ENCODE results near the gene RFTN1. TPM values are rescaled to one million over a fixed set of nuclear protein-coding genes. Genes with fewer than 3 reads are reported as not detected.

The RFTN1 gene
- total and polyA plus RNA-seq, 9 of the 15 experiments (the other 6 are each of a cell fraction or from before 2014, with no cell fraction given) = 0.08 to 0.51 (median 0.11) TPM; not detected in 6

- TF ChIP-seq REST (IDR thresholded peaks at IDR 0.05; ENCODE audit: borderline replicate concordance) = peak; percentile 87
- no peak for TF ChIP-seq REST (CRISPR knock-in tag; IDR thresholded peaks at IDR 0.05; ENCODE audit: low read depth)
- TF ChIP-seq CHD1 (IDR thresholded peaks at IDR 0.05; ENCODE audit: low read length) = no peak
- no peak for TF ChIP-seq GMEB1 (CRISPR knock-in tag; IDR thresholded peaks at IDR 0.05)
- no peak for TF ChIP-seq KDM2B (CRISPR knock-in tag; IDR thresholded peaks at IDR 0.05)
- no peak for TF ChIP-seq ATF1 (CRISPR knock-in tag; IDR thresholded peaks at IDR 0.05)
- no peak for TF ChIP-seq ATF1 (tag; IDR thresholded peaks at IDR 0.05)
- no peak for TF ChIP-seq KAT2B (IDR thresholded peaks at IDR 0.05; ENCODE audit: low read depth, low read length)
- no peak for TF ChIP-seq CREB1 (IDR thresholded peaks at IDR 0.05)
- no peak for TF ChIP-seq CREB1 (CRISPR knock-in tag; IDR thresholded peaks at IDR 0.05)
- peak; percentile 21; the same call in 1 of the 2 replicates for TF ChIP-seq MAFG (tag; conservative IDR thresholded peaks at IDR 0.05)
- TF ChIP-seq ZNF24 (IDR thresholded peaks at IDR 0.05) = no peak
- no peak for TF ChIP-seq NFIC (IDR thresholded peaks at IDR 0.05)
- no peak for TF ChIP-seq ESRRB (CRISPR knock-in tag; IDR thresholded peaks at IDR 0.05; ENCODE audit: borderline replicate concordance)
- TF ChIP-seq NFRKB (IDR thresholded peaks at IDR 0.05; ENCODE audit: low read depth) = no peak
- TF ChIP-seq ZNF134 (CRISPR knock-in tag; conservative IDR thresholded peaks at IDR 0.05) = no peak
- TF ChIP-seq PHF21A (IDR thresholded peaks at IDR 0.05; ENCODE audit: borderline replicate concordance, low read depth) = no peak
These were observed 223.3 kb downstream of the RFTN1 start (continued) for GRCh38 chr3:16290007-16290826.
